Pons (tissue), 1 donor: ENCODE data around the gene COL23A1.

ENCODE experiments used
- DNase-seq: peaks from one replicate; pipeline ENCODE4 v3.0.0-alpha.2; 2016; ENCODE audit warnings: low spot score

Gene COL23A1

GRCh38 chr5:178421699-178422399 lies 168.3 kb downstream of the COL23A1 start:
- DNase-seq: no peak

DNA sequence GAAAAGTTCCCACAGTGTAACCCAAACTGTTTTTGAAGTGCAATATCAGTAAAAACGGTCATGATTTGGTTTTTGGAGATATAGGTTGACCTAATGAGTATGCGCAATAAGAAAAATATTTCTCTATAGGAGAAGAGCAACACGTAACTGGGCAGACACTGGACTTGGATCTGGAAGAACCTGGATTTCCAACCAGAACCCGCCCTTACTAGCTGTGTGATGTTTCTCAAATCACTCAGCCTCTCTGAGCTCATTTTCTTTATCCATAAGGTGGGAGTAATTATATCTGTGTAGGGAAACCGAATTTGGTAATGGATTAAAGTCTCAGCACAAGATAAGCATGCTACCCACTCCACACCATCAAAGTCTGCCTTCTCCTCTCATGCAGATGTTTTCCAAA lies 169.1 kb downstream of the COL23A1 start:
- DNase-seq: no peak

- no peak for DNase-seq
Measured at GRCh38 chr5:178420354-178420781, 169.8 kb downstream of the COL23A1 start.

- DNase-seq: no peak
Measured at GRCh38 chr5:178419651-178420050, 170.5 kb downstream of the COL23A1 start.

DNA sequence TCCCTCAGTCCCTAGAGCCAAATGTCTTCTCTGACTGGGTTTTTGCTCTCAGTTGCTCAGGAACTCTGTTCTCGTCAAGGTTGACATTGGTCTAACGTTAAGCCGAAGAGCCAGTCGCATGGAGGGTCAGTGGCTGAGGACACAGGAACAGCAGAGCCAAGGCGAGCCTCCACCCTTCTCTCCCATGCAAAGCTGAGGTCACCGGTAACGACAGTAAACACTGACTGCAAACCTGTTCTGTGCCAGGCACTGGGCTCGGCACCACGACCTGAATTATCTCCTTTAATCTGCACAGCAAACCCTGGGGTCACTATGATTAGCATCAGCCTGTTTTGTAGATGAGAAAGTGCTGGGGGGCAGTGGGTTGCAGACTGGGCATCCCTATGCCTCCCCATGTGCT lies 171.0 kb downstream of the COL23A1 start:
- DNase-seq: no peak

DNA sequence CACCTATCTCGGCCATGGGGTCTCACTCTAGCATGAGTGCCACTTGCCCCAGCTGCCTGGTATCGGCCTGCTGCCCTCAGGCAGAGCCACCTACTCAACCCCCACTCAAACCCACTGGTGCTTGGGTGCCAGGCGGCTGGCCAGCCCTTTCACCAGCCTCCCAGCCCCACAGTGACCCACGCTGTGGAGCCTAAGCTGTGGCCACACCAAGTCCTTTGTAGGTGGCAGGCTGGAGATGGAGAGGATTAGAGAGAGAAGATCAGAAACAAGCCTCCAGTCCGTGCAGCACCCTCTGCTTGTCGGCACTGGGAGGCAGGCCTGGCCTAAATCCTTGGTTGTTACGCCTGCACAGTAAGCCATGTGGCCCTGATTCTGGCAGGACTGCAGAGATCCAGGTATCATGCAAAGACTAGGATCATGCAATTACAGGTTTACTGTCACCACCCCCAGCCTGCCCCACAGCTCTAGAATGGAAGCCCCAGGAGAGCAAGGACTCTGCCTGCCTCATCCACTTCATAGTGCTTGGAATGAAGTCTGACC lies 171.7 kb downstream of the COL23A1 start:
- no peak for DNase-seq

DNA sequence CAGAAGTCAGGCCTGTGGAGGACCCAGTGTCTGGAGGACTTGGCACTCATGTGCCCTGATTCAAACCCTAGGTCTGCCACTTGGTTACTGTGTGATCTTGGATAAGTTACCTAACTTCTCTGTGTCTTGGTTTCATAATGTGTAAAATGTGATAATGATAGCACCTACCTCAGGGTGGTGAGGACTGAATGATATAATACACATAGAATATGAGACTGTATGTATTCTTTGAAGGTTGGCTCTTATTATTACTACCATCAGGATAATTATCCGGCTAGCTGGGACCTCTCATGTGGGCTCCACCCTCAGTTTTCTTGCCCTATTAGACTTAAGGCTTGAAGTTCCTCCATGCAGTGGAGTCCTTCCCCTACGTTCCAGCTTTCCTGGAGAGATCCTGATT lies 172.2 kb downstream of the COL23A1 start:
- no peak for DNase-seq

GRCh38 chr5:178417391-178417811 lies 172.8 kb downstream of the COL23A1 start:
- DNase-seq: no peak

DNA sequence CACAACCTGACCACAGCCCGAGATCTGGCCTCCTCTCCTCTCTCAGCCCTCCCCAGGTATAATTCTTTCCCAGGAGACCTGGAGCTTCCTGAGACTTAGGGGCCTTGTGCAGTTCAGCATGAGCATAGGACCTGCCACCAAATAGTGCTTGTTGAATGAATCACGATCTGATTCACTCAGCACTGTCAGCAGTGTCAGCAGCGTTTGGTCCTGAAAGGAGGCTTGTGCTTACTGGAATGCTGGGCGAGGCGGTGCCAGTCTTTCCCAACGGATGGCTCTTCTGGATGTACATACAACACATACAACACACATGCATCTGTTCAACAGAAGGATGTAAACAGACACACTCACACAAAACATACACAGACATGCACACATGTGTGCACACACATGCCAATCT lies 173.3 kb downstream of the COL23A1 start:
- DNase-seq: peak; percentile 25

DNA sequence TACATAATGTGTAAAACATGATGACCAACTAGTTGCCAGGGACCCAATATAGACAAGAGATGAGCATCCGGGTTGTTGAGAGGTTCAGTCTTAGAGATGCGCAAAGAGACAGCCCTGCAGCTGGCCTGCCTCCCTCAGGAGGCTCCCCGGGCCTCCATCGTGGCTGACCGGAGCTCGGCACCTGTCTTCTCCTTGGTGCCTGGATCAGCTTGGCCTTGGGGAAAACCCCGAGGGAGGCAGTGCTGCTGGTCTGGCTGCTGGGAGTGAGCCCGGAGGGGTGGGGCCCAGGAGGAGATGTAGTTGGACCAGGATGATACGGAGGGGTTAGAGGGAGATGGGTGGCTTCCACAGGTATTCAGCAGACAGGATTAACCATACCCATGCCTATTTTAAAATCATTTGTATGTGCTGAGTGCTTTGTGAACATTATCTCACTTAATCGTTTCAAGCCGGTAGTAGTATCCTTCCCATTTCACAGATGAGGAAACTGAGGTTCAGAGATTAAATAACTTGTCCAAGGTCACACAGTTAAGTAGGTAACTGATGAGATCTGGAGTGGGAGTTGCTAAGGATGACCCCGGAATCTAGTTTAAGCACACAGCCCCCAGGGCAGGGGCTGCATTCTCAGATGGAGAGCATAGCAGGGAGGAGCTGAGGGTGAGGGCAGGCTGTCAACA lies 173.8 kb downstream of the COL23A1 start:
- DNase-seq: no peak

DNA sequence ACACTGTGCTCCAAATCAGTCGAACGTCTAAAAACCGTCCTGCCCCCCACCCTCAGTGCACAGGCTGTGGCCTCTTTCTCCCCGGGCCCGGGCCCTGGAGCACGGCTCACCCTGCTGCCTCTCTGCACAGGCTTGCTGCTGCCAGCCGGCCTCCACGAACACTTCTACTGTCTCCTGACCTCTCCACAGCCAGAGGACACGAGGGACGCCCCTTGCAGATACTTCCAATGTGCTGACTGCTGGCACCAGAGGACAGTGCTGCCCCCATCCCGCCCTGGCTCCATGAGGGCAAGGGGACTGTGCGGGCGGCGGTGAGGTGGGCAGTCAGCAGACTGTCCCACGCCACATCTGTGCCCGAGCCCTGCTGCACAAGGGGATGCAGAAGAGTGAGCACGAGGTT lies 174.8 kb downstream of the COL23A1 start:
- no peak for DNase-seq

DNA sequence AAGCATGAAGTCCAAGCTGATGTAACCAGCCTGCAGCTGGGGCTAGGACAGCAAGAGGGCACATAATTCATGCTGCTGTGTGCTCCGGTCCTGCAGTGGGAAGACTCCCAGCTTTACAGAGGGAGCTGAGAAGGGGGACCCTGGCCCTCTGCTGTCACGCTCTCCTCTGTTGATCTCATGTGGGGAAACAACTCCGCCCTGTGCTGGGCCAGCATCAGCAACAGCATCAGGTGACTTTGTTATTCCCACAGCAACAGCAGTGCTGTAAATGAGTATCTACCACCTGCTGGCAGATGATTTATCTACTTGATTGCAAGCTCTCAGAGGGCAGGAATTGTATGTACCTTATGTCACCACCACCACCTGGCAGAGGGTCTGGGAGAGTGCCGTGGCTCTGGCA lies 176.2 kb downstream of the COL23A1 start:
- DNase-seq: no peak

DNA sequence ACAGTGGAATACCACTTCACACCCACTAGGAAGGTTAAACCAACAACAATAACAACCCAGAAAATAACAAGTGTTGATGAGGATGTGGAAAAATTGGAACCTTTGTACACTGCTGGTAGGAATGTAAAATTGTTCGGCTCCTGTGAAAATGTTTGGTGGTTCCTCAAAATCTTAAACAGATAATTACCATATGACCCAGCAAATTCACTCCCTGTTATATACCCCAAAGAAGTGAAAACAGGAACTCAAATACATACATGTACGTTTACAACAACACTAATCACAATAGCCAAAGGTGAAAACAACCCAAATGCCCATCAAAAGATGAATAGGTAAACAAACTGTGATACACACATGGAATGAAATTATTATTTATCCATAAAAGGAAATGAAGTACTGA lies 179.1 kb downstream of the COL23A1 start:
- DNase-seq: no peak

DNA sequence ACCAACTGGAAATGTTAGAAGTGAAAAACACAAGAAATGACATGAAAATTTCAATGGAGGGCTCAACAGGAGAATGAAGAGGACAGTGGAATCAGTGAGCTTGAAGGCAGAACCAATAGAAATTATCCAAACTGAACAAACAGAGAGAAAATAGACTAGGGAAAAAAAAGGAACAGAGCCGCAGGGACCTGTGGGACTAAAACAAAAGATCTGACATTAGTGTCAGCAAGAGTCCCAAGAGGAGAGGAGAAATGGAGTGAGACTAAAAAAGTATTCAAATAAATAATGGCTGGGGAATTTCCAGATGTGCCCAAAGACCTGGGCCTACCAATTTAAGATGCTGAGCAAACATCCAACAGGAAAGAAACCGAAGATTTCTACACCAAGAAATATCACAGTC lies 182.5 kb downstream of the COL23A1 start:
- DNase-seq: no peak

DNA sequence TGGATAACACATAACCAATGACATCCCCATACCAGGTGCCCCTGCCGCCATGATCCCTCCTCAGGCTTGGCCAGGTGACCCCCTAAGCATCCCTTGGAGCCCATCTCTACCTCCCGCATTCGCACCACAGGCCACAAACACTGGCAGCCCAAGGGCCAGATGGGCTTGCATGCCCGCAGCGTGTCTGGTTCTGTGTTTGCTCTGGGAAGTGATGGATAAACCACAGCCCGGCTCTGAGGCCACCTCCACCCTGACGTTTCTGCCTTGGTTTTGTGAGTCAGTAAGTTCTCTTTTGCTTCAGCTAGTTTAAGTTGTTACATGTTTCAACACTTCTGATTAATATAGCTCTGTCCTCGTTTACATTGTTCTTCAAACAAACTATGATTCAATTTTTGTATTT lies 185.2 kb downstream of the COL23A1 start:
- no peak for DNase-seq

DNA sequence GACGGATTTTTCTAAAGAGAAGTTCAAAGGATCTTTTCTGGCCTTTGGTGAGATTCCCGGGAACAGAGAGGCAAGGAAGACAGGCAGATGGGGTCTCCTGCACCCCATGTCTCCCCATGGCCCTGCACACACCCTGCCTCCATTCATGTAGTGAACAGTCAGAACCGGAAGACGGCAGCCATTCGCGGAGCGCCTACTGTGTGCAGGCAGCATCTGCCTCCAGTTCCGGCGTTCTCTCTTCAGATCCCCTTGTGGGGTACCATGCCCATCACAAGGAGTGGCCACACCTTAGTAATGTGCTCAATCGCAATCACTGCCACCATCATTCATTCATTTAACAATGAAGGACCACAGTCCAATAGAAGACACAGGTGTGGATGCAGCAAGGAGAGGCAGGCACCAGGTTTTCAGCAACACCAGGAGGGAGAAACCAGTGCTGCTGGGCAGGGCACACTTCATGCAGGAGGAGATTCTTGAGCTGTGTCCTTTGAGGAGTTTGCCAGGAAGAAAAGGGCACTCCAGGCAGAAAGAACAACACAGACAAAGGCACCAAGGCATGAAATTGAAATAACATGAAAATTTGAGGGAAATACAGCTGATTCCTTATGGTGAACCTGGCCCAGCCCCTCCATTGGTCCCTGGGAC lies 186.1 kb downstream of the COL23A1 start:
- DNase-seq: no peak

DNA sequence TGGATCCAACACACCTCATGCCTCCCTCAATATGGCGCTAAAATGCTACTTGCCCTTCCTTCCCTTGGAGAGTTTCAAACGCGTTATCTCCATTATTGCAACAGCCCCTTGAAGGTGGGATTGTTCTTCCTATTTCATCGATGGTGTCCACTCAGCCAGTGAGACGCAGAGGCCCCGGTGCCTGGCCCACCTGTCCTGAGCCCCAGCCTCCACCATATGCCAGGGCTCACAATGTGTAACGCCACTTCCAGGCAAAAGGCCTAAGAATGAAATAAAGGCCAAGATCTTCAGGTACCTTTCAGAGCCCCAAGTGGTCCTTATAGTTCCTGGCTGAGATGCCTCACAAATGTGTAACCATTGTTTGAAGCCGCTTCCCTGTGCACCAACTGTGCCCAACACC lies 186.8 kb downstream of the COL23A1 start:
- no peak for DNase-seq

- DNase-seq: no peak
Measured at GRCh38 chr5:178399701-178400095, 190.5 kb downstream of the COL23A1 start.

DNA sequence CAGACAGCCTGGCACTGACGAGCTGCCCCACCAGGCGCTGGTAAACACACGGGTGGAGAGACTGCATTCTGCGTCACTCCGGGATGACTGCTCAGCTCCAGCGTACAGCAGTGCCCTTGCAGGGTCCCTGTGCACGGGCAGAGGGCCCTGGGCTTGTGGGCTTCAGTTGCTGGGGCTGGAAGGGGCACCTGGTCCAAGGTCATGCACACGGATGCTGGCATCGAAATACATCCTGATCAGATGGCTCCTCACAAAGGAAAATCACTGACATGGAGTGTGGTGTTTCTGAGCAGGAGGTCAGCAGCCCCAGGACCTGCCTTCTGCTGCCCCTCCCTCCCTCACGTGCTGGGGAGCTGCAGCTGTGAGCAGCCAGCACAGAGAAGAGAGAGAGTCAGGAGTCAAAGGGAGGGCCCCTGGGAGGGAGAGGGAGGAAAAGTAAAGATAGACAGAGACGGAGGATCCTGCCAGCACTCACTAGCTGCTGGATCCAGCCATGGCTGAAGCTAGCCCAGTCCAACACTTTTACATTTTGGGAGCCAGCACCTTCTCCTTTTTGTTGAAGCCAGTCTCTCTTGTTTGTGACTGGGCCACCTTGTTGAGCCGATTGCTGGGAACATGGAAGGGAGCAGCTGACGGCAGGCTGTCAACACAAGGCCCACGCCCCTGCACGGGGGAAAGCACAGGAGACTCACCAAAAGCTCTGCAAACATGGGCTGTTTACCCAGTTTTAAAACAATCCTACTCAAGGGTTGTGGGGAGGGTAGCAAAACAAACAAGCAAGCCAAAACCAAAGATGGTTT lies 191.1 kb downstream of the COL23A1 start:
- DNase-seq: no peak

GRCh38 chr5:178396796-178397720 lies 193.1 kb downstream of the COL23A1 start:
- DNase-seq: no peak

GRCh38 chr5:178394074-178394473 lies 196.1 kb downstream of the COL23A1 start:
- no peak for DNase-seq
